Ectodermal cell (in vitro differentiated cells): ENCODE results near the gene ITPKB.

Experiments
- H3K27ac ChIP-seq: 2 replicates; pipeline ENCODE4 v1.7.0; 2013; ENCODE audit warnings: mild to moderate bottlenecking, low read depth, low read length; ENCODE audit not compliant: insufficient read depth, poor library complexity, severe bottlenecking
- H3K27me3 ChIP-seq: 2 replicates; pipeline ENCODE4 v1.7.0; 2013; ENCODE audit warnings: mild to moderate bottlenecking, low read length; ENCODE audit not compliant: insufficient read depth, control insufficient read depth, poor library complexity, severe bottlenecking
- H3K36me3 ChIP-seq: one replicate; pipeline ENCODE4 v1.7.0; 2013; ENCODE audit warnings: low read length; ENCODE audit not compliant: control insufficient read depth, insufficient read depth
- H3K4me1 ChIP-seq: one replicate; pipeline ENCODE4 v1.7.0; 2013; ENCODE audit warnings: low read length; ENCODE audit not compliant: control insufficient read depth, insufficient read depth
- H3K4me3 ChIP-seq: 2 replicates; pipeline ENCODE4 v1.7.0; 2013; ENCODE audit warnings: low read depth, low read length, control low read depth; ENCODE audit not compliant: insufficient read depth
- H3K9me3 ChIP-seq: 2 replicates; pipeline ENCODE4 v1.7.0; 2013; ENCODE audit warnings: mild to moderate bottlenecking, low read length, moderate library complexity; ENCODE audit not compliant: control insufficient read depth
- WGBS, 2 experiments: methylation state at CpG; one replicate each; pipeline ENCODE4 v1.1.7; 2013; ENCODE audit warnings: missing lambda C conversion rate in 2 of 2; 5-methylcytosine and 5-hydroxymethylcytosine counted together

Gene ITPKB

GRCh38 chr1:226646026-226646869 is 92.8 kb downstream of the ITPKB start:
- Histone ChIP-seq H3K9me3 (no peaks in the 10 kb centered on the region), H3K27ac (no peak overlapping the region), H3K4me3 (no peak overlapping the region), H3K4me1 (peaks cover 31% of the 10 kb centered on the region), H3K27me3 (no peaks in the 10 kb centered on the region), H3K36me3 (peaks cover 4% of the 10 kb centered on the region)
- WGBS, 2 experiments = 91 to 93% methylated on average over 18 of the region's 18 CpGs

- Histone ChIP-seq H3K9me3 (no peaks in the 10 kb centered on the region), H3K27me3 (no peaks in the 10 kb centered on the region), H3K4me3 (no peak overlapping the region), H3K27ac (no peak overlapping the region), H3K36me3 (peaks cover 4% of the 10 kb centered on the region), H3K4me1 (peaks cover 31% of the 10 kb centered on the region)
- WGBS, 2 experiments = 93 to 95% methylated on average over 9 to 10 of the region's 10 CpGs
Observed at GRCh38 chr1:226645279-226645976, 93.7 kb downstream of the ITPKB start.

GRCh38 chr1:226644541-226645176 is 94.4 kb downstream of the ITPKB start:
- Histone ChIP-seq H3K4me3 (no peak overlapping the region), H3K4me1 (peaks cover 25% of the 10 kb centered on the region), H3K9me3 (no peaks in the 10 kb centered on the region), H3K27me3 (no peaks in the 10 kb centered on the region), H3K36me3 (peaks cover 4% of the 10 kb centered on the region), H3K27ac (no peak overlapping the region)
- 97% methylated on average over 10 of the region's 10 CpGs for WGBS, 2 experiments

- no peak overlapping the region for H3K27ac ChIP-seq
- H3K4me1 ChIP-seq = peaks cover 20% of the 10 kb centered on the region
- no peak overlapping the region for H3K4me3 ChIP-seq
- peaks cover 4% of the 10 kb centered on the region for H3K36me3 ChIP-seq
- H3K9me3 ChIP-seq = no peaks in the 10 kb centered on the region
- WGBS, 2 experiments = 89 to 91% methylated on average over 18 of the region's 18 CpGs
- H3K27me3 ChIP-seq = no peaks in the 10 kb centered on the region
Observed at GRCh38 chr1:226643611-226644540, 95.2 kb downstream of the ITPKB start.

- WGBS, 2 experiments = 77 to 82% methylated on average over 9 of the region's 9 CpGs
- Histone ChIP-seq H3K36me3 (peaks cover 4% of the 10 kb centered on the region), H3K27ac (no peak overlapping the region), H3K4me1 (peaks cover 20% of the 10 kb centered on the region), H3K9me3 (no peaks in the 10 kb centered on the region), H3K27me3 (no peaks in the 10 kb centered on the region), H3K4me3 (no peak overlapping the region)
Observed at GRCh38 chr1:226643177-226643576, 95.9 kb downstream of the ITPKB start.

GRCh38 chr1:226642421-226642820 is 96.7 kb downstream of the ITPKB start:
- peaks cover 20% of the 10 kb centered on the region for H3K4me1 ChIP-seq
- H3K9me3 ChIP-seq = no peaks in the 10 kb centered on the region
- peaks cover 4% of the 10 kb centered on the region for H3K36me3 ChIP-seq
- 95% methylated on average over 8 of the region's 8 CpGs for WGBS, 2 experiments
- no peaks in the 10 kb centered on the region for H3K27me3 ChIP-seq
- H3K27ac ChIP-seq = no peak overlapping the region
- no peak overlapping the region for H3K4me3 ChIP-seq

GRCh38 chr1:226641671-226642231 is 97.3 kb downstream of the ITPKB start:
- Histone ChIP-seq H3K4me1 (peaks cover 20% of the 10 kb centered on the region), H3K27me3 (no peaks in the 10 kb centered on the region), H3K36me3 (no peaks in the 10 kb centered on the region), H3K9me3 (no peaks in the 10 kb centered on the region), H3K4me3 (no peak overlapping the region), H3K27ac (no peak overlapping the region)
- WGBS, 2 experiments = 95 to 96% methylated on average over 23 of the region's 23 CpGs

DNA sequence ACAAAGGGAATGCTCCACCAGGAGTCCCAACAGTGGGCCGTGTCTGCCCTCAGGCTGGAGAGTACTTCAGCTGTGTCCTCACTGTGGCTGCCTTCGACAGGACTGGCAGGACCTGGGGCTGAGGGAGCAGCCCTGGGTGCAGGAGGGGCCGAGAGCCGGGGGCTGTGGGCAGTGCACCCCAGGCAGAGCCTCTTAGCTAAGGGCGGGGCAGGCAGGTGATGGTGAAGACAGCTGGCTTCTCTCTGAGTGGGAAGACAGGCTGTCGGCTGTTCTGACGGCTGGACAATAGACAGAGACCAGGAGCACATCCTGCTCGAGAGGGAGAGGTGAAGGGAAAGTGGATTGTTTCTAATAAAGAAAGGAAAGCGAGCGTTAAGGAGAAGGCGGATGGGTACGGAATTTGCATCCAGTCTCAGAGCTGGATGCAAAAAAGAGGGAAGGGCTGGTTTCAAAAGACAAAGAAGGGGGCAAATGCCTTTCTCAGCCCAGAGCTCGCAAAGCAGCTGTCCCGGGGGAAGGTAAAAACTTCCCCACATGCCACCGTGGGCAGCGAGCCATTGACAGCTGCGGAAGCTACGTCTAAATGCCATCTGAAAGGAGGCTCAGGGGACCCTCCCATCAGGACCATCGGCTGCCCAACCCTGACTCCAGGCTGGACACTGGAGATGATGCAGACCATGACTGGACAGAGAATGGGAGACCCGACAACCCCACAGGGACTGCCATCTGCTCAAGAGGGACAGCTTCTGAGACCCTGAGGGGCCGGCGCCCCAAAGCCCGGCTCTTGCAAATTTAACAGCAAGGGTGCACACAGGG is 98.6 kb downstream of the ITPKB start:
- Histone ChIP-seq H3K4me1 (peaks cover 14% of the 10 kb centered on the region), H3K27me3 (no peaks in the 10 kb centered on the region), H3K27ac (peak overlapping the region; percentile 19), H3K36me3 (no peaks in the 10 kb centered on the region), H3K4me3 (no peak overlapping the region), H3K9me3 (no peaks in the 10 kb centered on the region)
- WGBS, 2 experiments = 71 to 77% methylated on average over 23 of the region's 23 CpGs

DNA sequence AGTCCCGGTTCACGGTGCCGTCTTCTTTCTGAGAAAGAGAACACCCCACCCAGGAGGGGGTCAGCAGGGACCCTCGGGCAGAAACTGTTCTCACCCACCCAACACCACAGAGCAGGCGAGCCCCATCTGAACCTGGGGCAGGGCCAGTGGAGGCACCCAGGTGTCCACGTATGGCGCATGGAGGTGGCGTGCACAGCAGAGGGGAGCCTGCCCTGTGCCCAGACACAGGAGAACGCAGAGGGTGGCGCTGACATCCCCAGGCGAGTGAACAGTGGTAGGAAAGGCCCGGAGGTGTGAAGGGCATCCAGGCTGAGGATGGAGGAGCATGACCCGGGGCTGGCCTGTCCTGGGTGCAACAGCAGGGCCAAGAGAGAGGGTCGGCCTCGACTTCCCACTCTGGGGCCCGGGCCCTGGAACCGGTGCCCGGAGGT is 99.4 kb downstream of the ITPKB start:
- peaks cover 13% of the 10 kb centered on the region for H3K4me1 ChIP-seq
- no peak overlapping the region for H3K27ac ChIP-seq
- no peaks in the 10 kb centered on the region for H3K27me3 ChIP-seq
- WGBS, 2 experiments = 95 to 96% methylated on average over 18 of the region's 18 CpGs
- no peak overlapping the region for H3K4me3 ChIP-seq
- no peaks in the 10 kb centered on the region for H3K36me3 ChIP-seq
- no peaks in the 10 kb centered on the region for H3K9me3 ChIP-seq
